Measurements from ENCODE around the gene ELF2. TPM values are rescaled to one million over a fixed set of nuclear protein-coding genes. Genes with fewer than 3 reads are reported as not detected.
A peak's percentile ranks its signal among the peaks of the same experiment; 100 is the strongest.
"Not testable (repeated sequence)": the region's sequence is repeated elsewhere in the genome, so short reads cannot be mapped to it uniquely, and the experiment has no call there.

Gene ELF2
- 10 to 100 TPM; 18.6 to 20.6 (median 18.6) TPM for total RNA-seq

DNA sequence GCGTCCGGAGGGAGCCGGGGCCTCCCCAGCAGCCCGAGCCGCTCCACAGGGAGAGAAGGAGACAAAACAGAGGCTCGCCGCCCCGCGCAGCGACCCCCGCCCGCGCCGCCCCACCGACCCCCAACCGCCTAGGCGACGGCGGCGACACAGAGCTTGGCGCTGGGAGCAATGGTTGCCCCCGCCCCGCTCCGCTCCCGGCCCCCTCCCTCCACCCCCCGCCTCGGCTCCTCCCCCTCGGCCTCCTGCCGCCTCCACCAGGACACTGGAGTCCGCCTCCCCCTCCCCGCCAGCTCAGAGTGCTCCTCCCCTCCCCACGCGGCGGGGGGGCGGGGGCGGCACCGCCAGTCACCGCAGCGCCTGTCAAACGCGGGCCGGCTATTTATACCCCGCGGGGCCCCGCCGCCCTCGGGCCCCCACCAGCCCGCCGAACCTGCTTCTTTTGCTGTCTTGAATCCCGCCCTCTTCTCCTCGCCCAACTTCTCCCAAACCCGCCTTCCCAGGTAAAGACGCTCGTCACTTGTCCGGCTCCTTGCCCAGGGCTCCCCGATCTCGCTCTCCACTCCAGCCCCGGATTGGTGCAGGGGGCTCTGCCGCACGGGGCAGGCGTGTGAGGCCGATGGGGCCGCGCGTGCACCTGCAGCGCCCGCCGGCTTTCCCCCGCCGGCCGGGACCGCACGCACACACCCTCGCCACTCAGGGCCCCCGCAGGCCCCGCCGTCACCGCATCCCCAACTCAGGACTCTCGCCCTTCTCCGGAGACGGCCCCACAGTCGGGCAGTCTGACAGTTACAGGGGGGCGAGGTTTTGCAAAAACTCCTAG is at the start of gene ELF2:
Gene ELF2, minus strand, starts transcription at position 170 of the 820 bp plus-strand sequence. CDS start 39,517 bp downstream, outside the sequence.
- no peaks in the 10 kb centered on the region for H3K9me3 Mint-ChIP-seq
- DNase-seq (peak; percentile 85), ATAC-seq (peak; percentile 54 to 56)
- peak within 1 kb of the TSS; percentile 87 for H3K4me3 Mint-ChIP-seq
- H3K27me3 Mint-ChIP-seq (ENCODE audit: low read depth), result no peaks in the 10 kb centered on the region
- peaks cover 24% of the 10 kb centered on the region for H3K4me1 Mint-ChIP-seq (ENCODE audit: low read depth)
- H3K36me3 Mint-ChIP-seq (ENCODE audit: insufficient read depth), result no peaks in the 10 kb centered on the region

DNA sequence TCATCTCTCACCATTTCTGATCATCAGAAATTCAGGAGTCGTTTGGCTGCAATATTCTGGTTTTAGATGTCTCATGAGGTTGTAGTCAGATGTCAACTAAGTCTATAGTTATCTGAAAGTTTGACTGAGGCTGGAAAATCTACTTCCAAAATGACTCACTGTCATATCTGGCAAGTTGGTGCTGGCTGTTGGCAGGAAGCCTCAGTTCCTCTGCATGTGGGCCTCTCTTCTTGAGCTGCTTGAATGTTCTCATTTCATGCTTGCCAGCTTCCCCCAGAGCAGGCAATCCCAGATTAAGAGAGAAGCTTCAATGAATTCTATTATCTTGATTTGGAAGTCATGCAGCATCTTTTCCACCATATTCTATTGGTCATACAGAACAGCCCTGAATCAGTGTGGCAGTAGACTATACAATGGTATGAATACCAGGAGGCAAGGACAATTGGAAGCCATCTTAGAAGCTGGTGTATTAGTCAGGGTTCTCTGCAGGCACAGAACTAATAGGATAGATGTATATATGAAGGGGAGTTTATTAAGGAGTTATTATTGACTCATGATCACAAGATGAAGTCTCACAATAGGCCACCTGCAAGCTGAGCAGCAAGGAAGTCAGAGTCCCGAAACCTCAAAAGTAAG is 46.8 kb upstream of the ELF2 start:
- DNase-seq (no peak), ATAC-seq (peak; percentile 41 to 48)
- Mint-ChIP-seq H3K4me1 (ENCODE audit: low read depth) (peaks cover 9% of the 10 kb centered on the region), H3K4me3 (no peak overlapping the region), H3K36me3 (ENCODE audit: insufficient read depth) (no peaks in the 10 kb centered on the region), H3K9me3 (no peaks in the 10 kb centered on the region), H3K27me3 (ENCODE audit: low read depth) (no peaks in the 10 kb centered on the region)

DNA sequence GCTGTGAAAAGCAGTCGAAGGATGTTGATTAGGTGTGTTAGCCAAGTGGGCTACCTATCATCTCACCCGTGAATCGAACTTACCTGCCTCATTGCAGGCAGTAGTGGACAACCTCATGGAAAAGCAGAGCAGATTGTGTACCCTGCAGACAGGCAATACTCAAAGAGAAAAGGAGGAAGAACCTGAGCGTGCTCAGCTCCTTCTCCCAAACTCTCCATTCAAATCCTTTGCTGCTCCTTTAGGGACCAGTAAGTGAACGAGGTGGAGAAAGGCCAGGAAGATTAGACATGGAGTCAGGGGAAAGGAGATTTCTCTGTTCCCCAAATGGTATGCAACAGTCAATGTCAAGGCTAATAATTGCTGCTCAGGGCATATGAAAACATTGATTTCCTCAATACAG is 45.2 kb upstream of the ELF2 start:
- no peaks in the 10 kb centered on the region for H3K36me3 Mint-ChIP-seq (ENCODE audit: insufficient read depth)
- H3K4me3 Mint-ChIP-seq, result no peak overlapping the region
- peaks cover 9% of the 10 kb centered on the region for H3K4me1 Mint-ChIP-seq (ENCODE audit: low read depth)
- DNase-seq (no peak), ATAC-seq (no peak)
- H3K27me3 Mint-ChIP-seq (ENCODE audit: low read depth), result no peaks in the 10 kb centered on the region
- H3K9me3 Mint-ChIP-seq, result no peaks in the 10 kb centered on the region

GRCh38 chr4:139221687-139222086 is 44.7 kb upstream of the ELF2 start:
- H3K4me3 Mint-ChIP-seq, result no peak overlapping the region
- DNase-seq (no peak), ATAC-seq (no peak)
- H3K36me3 Mint-ChIP-seq (ENCODE audit: insufficient read depth), result no peaks in the 10 kb centered on the region
- H3K9me3 Mint-ChIP-seq, result no peaks in the 10 kb centered on the region
- peaks cover 9% of the 10 kb centered on the region for H3K4me1 Mint-ChIP-seq (ENCODE audit: low read depth)
- no peaks in the 10 kb centered on the region for H3K27me3 Mint-ChIP-seq (ENCODE audit: low read depth)

GRCh38 chr4:139219450-139220055 is 42.5 kb upstream of the ELF2 start:
- Mint-ChIP-seq H3K4me3 (no peak overlapping the region), H3K36me3 (ENCODE audit: insufficient read depth) (no peaks in the 10 kb centered on the region), H3K4me1 (ENCODE audit: low read depth) (peaks cover 12% of the 10 kb centered on the region), H3K27me3 (ENCODE audit: low read depth) (no peaks in the 10 kb centered on the region), H3K9me3 (no peaks in the 10 kb centered on the region)
- no peak for ATAC-seq
- no peak for DNase-seq

DNA sequence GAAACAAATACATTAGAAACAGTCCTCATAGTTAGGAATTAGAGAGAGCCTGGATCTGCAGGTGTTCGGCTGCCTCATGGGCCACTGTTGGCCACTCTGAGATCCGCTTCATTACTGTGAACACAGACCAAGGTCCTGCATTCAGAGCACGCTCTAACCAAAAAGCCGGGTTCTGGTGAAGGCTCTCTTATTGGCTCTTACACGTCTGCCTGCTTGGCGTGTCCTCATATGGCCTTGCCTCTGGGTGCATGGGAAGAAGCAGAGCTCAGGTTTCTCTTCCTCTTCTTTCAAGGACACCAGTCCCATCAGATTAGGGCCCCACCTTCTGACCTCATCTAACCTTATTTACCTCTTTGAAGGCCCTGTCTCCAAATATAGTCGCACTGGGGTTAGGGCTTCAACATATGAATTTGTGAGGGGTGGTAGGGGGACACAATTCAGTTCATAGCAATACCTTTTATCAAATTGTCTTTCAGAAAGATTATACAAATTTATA is 37.1 kb upstream of the ELF2 start:
- Mint-ChIP-seq H3K27me3 (ENCODE audit: low read depth) (no peaks in the 10 kb centered on the region), H3K36me3 (ENCODE audit: insufficient read depth) (no peaks in the 10 kb centered on the region), H3K4me1 (ENCODE audit: low read depth) (peaks cover 2% of the 10 kb centered on the region), H3K4me3 (no peak overlapping the region), H3K9me3 (no peaks in the 10 kb centered on the region)
- DNase-seq (no peak), ATAC-seq (no peak)

- H3K4me1 Mint-ChIP-seq (ENCODE audit: low read depth); H3K4me3 Mint-ChIP-seq; H3K9me3 Mint-ChIP-seq; DNase-seq; ATAC-seq; H3K27me3 Mint-ChIP-seq (ENCODE audit: low read depth); H3K36me3 Mint-ChIP-seq (ENCODE audit: insufficient read depth): not testable (repeated sequence)
These were observed 36.6 kb upstream of the ELF2 start for GRCh38 chr4:139213633-139214032.

- Mint-ChIP-seq H3K27me3 (ENCODE audit: low read depth) (no peaks in the 10 kb centered on the region), H3K9me3 (no peaks in the 10 kb centered on the region), H3K36me3 (ENCODE audit: insufficient read depth) (no peaks in the 10 kb centered on the region), H3K4me3 (no peak overlapping the region), H3K4me1 (ENCODE audit: low read depth) (peaks cover 7% of the 10 kb centered on the region)
- ATAC-seq (no peak), DNase-seq (no peak)
These were observed 35.9 kb upstream of the ELF2 start for GRCh38 chr4:139212900-139213299.

DNA sequence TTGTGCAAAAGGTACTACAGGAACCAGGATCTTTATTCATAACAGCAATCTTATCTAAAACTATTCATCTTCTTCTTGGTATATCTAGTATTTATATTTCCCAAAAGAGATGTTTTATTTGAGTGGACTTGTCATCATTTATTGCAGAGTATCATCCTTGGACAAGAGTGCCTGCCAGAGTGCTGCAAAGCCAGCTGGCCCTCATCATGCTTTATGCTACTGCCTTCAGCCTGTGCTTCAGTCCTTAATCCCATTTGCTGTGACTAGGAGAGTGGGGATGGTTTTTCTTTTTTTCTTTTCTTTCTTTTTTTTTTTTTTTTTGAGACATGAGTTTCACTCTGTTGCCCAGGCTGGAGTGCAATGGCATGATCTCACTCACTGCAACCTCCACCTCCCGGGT is 33.5 kb upstream of the ELF2 start:
- DNase-seq, result no peak
- H3K4me1 Mint-ChIP-seq (ENCODE audit: low read depth), result peaks cover 7% of the 10 kb centered on the region
- no peaks in the 10 kb centered on the region for H3K36me3 Mint-ChIP-seq (ENCODE audit: insufficient read depth)
- H3K9me3 Mint-ChIP-seq, result no peaks in the 10 kb centered on the region
- H3K27me3 Mint-ChIP-seq (ENCODE audit: low read depth), result no peaks in the 10 kb centered on the region
- ATAC-seq, result no peak
- H3K4me3 Mint-ChIP-seq, result no peak overlapping the region

- Mint-ChIP-seq H3K9me3 (no peaks in the 10 kb centered on the region), H3K36me3 (ENCODE audit: insufficient read depth) (no peaks in the 10 kb centered on the region), H3K4me1 (ENCODE audit: low read depth) (peaks cover 5% of the 10 kb centered on the region), H3K4me3 (no peak overlapping the region), H3K27me3 (ENCODE audit: low read depth) (no peaks in the 10 kb centered on the region)
- ATAC-seq, result no peak
- DNase-seq, result no peak
These were observed 32.5 kb upstream of the ELF2 start for GRCh38 chr4:139209470-139210063.

DNA sequence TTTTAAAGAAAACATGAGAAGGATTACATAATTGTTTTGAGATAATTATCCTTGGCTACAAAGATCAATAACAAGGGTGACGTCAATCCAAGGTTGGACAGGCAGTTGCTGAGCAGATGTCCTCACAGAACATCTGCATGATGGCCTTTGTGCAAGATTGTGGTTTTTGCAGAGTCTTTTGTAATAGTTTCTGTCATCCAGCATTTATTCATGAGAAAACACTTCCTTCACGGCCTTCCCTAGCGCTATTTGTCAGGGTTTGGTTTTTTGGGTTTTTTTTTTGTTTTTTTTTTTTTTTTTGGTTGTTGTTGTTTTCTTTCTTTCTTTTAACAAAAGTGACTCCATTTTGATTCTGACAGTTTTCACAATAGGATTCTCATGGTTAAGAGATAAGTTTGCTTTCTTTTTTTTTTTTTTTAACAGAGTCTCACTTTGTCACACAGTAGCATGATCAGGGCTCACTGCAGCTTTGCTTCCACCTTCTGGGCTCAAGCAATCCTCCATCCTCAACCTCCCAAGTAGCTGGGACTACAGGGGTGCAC is 31.5 kb upstream of the ELF2 start:
- H3K4me1 Mint-ChIP-seq (ENCODE audit: low read depth), result peaks cover 4% of the 10 kb centered on the region
- ATAC-seq (no peak), DNase-seq (no peak)

GRCh38 chr4:139207873-139208403 is 30.9 kb upstream of the ELF2 start:
- H3K27me3 Mint-ChIP-seq (ENCODE audit: low read depth), result no peaks in the 10 kb centered on the region
- ATAC-seq (no peak), DNase-seq (no peak)
- peaks cover 4% of the 10 kb centered on the region for H3K4me1 Mint-ChIP-seq (ENCODE audit: low read depth)
- H3K36me3 Mint-ChIP-seq (ENCODE audit: insufficient read depth), result no peaks in the 10 kb centered on the region
- H3K4me3 Mint-ChIP-seq, result no peak overlapping the region
- no peaks in the 10 kb centered on the region for H3K9me3 Mint-ChIP-seq

More for the DNA sequence above, 31.5 kb upstream of the ELF2 start:
- Mint-ChIP-seq H3K27me3 (ENCODE audit: low read depth) (no peaks in the 10 kb centered on the region), H3K9me3 (no peaks in the 10 kb centered on the region), H3K4me3 (no peak overlapping the region), H3K36me3 (ENCODE audit: insufficient read depth) (no peaks in the 10 kb centered on the region)

DNA sequence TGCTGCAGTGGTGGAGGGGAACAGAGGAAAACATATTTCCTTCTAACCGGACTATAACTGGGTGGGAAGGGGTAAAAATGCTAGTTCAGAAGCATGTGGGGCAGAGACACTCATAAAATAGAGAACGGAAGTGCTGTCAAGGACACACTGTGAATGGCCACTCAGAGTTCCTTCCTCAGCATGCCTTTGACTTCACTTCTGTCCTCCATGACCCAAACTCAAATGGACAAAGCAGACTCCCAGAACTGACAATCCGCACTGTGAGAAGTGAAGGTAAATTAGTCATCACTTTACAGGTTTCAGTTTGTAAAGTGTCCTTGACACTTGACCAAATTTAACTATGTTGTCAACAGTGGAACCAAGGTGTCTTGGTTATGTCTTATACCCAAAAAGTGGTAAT is 30.2 kb upstream of the ELF2 start:
- no peaks in the 10 kb centered on the region for H3K36me3 Mint-ChIP-seq (ENCODE audit: insufficient read depth)
- no peak overlapping the region for H3K4me3 Mint-ChIP-seq
- no peaks in the 10 kb centered on the region for H3K27me3 Mint-ChIP-seq (ENCODE audit: low read depth)
- no peaks in the 10 kb centered on the region for H3K9me3 Mint-ChIP-seq
- H3K4me1 Mint-ChIP-seq (ENCODE audit: low read depth), result peaks cover 4% of the 10 kb centered on the region
- DNase-seq, result no peak
- no peak for ATAC-seq

DNA sequence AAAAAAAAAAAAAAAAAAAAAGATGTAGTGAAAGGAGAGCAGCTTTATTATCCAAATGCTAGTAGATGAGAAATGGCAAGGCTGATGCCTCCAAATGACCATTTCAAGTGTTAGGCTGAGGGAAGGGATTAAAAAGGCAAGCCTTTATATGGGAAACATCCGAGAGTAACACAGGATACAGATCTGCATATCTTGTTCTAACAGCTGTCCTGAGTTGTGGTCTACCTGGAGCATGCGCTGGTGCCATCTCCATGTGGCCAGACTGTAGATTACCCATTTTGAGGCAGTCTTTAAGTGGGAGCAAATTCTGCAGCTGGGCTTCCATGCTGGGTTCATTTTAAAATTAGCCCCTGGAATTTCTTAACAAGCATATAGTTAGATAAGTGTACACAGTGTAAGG is 26.0 kb upstream of the ELF2 start:
- H3K36me3 Mint-ChIP-seq (ENCODE audit: insufficient read depth), result no peaks in the 10 kb centered on the region
- DNase-seq (no peak), ATAC-seq (no peak)
- H3K27me3 Mint-ChIP-seq (ENCODE audit: low read depth), result peaks cover 10% of the 10 kb centered on the region
- H3K4me1 Mint-ChIP-seq (ENCODE audit: low read depth), result no peaks in the 10 kb centered on the region
- no peak overlapping the region for H3K4me3 Mint-ChIP-seq
- no peaks in the 10 kb centered on the region for H3K9me3 Mint-ChIP-seq
